Germinal center (tissue), 1 donor: ENCODE results near the gene SLC22A8.
A peak's percentile ranks its signal among the peaks of the same experiment; 100 is the strongest.
"Not testable (repeated sequence)": the region's sequence is repeated elsewhere in the genome, so short reads cannot be mapped to it uniquely, and the experiment has no call there.

Experiments used
- DNase-seq: peaks from one replicate; pipeline ENCODE4 v3.0.0; 2012; ENCODE audit warnings: mixed read lengths, low spot score

Gene SLC22A8

GRCh38 chr11:62985041-62985750 is 30.4 kb downstream of the SLC22A8 start:
- no peak for DNase-seq

- DNase-seq: no peak
Measured at GRCh38 chr11:62984451-62984991, 31.1 kb downstream of the SLC22A8 start, which contains the start of gene SLC22A6. SLC22A6 (minus strand) TSS chr11:62984967; CDS start chr11:62984690, 277 bp downstream.

DNA sequence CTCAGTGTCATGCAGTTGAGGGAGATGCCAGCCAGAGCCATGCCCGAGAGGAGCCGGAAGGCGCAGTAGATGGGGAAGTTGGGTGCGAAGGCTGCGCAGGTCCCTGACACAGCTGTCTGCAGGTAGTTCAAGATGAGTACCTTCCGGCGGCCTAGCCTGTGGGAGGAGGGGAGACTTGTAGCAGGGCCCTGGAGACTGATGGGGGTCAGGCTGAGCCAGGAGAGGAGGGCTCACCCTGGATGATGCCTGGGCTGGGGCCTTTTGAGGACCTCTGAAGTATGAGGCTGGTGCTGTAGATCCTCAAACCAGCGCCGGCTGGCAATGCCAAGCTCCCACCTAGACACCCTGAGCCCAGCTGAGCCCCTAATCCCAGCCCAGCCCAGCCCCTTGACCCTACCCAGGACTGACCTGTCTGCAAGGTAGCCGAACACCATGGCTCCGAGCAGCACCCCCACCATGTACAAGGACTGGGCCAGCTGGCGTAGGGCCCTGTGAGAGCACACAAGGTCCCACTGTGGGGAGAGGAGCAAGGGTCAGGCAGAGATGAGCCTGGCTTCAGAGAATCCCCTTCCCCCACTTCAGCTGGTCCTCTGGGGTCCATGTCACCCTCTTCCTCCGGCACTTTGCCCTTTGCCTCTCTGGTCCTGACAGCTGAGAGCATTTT is 32.0 kb downstream of the SLC22A8 start:
- no peak for DNase-seq

- DNase-seq: no peak
Measured at GRCh38 chr11:62981743-62982142, 33.9 kb downstream of the SLC22A8 start.

DNA sequence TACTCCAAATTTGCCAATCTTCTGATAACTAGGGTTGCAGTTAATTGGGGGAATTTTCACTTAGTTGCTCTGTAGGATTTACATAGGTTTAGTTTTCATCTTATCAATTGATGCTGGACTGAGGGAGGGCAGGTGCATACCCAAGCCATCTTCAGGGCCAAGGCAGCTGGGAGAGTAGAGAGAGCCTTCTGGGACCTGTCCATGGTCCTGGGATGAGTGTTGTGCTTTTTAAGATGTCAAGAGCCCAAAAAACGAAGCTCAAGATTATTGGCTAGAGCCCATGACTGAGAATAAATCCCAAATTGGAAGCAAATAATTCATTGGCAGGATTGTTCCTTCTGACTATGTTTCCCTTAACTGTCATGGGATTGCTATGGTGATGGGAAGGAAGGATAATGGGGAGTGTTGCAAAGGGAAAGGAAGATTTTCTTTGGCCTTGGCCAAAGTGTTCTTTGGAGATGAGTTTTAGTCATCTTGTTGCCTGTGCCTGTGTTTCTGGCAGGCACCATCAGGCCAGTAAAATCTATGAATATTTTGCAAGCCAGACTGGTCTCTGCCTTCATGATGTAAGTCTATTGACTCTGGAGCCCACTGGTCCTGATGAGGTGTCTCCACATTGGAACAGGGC is 35.4 kb downstream of the SLC22A8 start:
- no peak for DNase-seq

DNA sequence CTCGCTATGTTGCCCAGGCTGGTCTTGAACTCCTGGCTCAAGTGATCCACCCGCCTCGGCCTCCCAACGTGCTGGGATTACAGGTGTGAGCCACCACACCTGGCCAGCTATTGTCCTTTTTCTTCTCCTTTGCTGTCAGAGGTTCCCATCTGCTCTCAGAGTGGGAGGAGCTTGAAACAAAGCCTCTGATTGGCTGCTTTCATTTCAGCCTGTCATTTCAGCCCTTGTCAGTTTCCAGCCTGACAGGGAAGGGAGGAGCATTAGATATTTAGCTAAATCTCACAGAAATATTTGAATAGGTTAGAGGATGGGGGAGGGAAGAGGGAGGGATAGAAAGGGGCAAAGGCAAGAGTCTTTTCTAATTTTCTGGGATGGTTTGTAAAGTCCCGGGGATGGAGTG is 39.5 kb downstream of the SLC22A8 start:
- peak; percentile 22 for DNase-seq

DNA sequence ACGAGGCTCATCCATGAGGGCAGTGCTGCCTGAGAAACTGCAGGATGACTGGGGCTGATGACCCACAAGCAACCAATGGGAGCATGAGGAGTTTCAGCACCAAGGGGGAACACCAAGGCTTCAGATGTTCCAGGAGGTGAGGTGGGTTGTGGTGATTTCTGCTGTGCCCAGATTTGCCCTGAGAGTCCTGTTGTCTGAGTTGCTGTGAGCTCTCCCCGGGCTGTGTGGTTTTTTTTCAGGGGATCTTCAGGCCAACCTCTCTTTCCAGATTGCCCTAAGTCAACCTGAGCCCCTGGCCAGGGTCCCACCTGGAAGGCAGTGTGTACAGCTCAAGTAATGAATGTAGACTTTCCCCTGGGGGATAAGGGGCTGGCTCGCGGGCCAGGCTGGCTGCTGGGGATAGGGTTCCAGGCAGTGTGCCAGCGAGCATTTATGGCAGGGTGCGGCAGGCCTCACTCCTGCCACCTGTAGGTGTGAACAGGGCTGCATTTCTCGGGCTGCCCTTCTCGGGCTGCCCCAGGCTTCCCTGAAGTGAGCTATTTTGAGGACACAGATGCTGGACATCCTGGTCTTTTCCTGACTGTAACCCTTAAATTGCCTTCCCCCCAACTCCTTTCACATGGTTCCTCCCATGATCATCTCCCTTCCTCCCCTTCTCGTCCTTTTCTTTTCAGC is 40.7 kb downstream of the SLC22A8 start:
- DNase-seq: peak; percentile 17

- no peak for DNase-seq
Measured at GRCh38 chr11:62965574-62965973, 50.1 kb downstream of the SLC22A8 start.

DNA sequence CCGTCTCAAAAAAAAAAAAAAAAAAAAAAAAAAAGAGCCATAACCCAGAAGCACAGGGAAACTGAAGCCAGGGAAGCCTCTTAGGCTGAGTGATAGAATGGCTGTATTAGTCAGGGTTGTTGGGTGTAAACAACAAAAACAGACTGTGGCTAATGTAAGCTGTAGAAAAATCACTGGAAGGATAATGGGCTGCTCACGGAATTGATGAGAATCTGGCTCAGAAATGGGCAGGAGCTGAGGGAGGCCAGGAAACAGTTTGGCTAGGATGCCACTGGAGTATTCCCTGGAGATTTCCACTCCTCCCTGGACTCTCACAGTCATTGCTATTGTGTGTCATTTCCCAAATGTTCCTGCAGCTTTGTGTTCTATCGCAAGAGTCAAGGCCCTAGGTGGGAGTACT is 53.2 kb downstream of the SLC22A8 start:
- no peak for DNase-seq

DNA sequence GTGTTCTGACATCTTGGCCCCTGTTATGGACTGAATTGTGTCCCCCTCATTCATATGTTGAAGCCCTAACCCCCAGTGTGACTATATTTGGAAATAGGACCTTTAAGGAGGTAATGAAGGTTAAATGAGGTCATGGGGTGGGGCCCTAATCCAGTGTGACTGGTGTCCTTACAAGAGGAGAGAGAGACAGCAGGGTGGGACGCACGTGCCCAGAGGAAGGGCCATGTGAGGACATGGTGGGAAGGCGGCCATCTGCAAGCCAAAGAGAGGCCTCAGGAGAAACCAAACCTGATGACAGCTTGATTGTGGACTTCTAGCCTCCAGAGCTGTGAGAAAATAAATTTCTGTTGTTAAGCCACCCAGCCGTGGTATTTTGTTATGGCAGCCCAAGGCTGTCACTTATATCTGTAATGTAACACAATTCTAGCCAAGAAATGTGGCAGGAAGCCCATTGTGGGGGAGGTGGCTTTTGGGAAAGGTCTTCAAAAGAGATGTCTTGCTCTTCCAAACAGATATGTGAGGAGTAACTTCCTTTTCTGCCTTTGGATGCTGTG is 54.5 kb downstream of the SLC22A8 start:
- DNase-seq: no peak

DNA sequence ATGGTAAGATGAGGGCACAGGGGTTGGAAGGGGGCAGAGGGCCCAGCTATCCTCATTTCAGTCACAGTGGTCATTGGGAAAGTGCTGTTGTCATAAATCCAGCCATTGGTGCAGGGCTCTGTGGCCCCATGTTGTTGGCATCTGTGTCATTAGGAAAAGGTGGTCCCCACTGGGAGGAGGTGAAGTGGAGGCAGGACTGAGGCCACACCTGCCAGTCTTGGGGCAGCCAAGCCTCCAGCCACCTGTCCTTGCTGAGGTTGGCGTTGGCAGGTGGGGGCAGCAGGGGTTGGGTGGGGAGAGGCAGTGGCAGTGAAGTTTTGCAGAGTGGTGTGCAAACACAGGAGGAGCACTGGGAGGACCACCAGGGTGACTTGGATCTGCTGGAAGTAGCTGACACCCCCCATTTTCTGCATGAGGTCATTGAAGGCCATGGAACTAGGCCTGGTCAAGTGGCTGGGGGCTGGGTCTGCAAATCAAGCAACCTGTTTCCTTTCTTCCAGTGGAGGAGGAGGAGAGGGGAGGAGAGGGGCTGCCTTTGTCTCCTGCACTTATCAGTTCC is 56.1 kb downstream of the SLC22A8 start:
- DNase-seq: no peak

GRCh38 chr11:62958547-62959421 is 56.9 kb downstream of the SLC22A8 start:
- DNase-seq: no peak

- DNase-seq: no peak
Measured at GRCh38 chr11:62957147-62957546, 58.5 kb downstream of the SLC22A8 start.

GRCh38 chr11:62954478-62954877 is 61.2 kb downstream of the SLC22A8 start:
- no peak for DNase-seq

DNA sequence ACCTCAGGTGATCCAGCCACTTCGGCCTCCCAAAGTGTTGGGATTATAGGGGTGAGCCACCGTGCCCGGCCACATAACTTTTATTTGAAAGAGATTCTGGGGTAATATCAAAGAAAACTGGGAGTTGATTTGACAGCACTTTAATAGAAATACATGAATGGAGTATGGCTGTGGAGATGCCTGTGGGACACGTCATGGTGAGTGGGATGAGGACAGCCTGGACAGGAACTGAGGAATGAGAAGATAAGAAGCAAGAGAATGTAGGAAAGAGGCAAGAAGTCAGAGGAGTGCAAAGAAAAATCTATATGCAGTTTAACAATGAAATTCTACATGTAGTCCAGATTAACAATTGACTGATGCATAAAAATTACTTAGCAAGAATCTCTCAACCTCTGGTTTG is 61.8 kb downstream of the SLC22A8 start:
- DNase-seq: no peak

DNA sequence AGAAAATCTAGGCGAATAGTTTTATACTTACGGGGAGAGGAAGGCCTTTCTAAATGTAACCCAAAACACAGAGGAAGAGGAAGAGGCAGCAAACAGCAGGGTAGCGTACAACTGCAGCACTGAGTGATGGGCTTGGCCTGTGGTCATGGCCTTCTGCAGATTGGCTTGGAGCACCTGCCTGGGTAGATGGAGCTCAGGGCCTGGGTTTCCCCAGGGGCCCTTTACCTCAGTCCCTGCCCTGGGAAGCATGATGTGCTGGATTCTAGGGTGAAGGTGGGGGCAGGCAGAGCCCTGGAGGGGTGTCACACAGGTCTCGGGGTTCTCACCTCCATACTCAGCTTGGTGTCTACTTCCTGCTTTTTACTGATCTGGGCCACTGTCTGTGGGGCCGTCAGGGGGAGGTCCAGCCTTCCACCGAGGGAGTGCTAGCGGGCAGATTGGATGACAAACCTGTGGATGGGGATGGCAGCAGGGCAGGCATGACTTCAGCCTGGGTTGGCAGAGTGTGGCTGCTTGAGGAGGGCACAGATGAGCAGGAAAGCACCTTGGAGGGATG is 66.8 kb downstream of the SLC22A8 start:
- DNase-seq: no peak

GRCh38 chr11:62945538-62945937 is 70.1 kb downstream of the SLC22A8 start:
- DNase-seq: not testable (repeated sequence)
